ENCODE measurements around the gene GRAMD1A.

- TF ChIP-seq CTCF (IDR thresholded peaks at IDR 0.05) (no peak), POLR2A (IDR thresholded peaks at IDR 0.05) (no peak), EP300 (IDR thresholded peaks at IDR 0.05; ENCODE audit: low read depth) (no peak)
Measured at GRCh38 chr19:35042954-35043604, 43.0 kb downstream of the GRAMD1A start.

Measured in transverse colon (tissue), 3 donors.